ENCODE results near the gene FBXO36.

- TF ChIP-seq CREB1 (IDR thresholded peaks at IDR 0.05; ENCODE audit: low read depth) (no peak), EZH2 (IDR thresholded peaks at IDR 0.05; ENCODE audit: borderline replicate concordance, control insufficient read depth, low read depth, low read length) (no peak)
- TF ChIP-seq, protein P1, sequence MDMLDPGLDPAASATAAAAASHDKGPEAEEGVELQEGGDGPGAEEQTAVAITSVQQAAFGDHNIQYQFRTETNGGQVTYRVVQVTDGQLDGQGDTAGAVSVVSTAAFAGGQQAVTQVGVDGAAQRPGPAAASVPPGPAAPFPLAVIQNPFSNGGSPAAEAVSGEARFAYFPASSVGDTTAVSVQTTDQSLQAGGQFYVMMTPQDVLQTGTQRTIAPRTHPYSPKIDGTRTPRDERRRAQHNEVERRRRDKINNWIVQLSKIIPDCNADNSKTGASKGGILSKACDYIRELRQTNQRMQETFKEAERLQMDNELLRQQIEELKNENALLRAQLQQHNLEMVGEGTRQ (IDR thresholded peaks at IDR 0.05; ENCODE audit: borderline replicate concordance, low read depth, low read length), result no peak
- TF ChIP-seq, protein P2, sequence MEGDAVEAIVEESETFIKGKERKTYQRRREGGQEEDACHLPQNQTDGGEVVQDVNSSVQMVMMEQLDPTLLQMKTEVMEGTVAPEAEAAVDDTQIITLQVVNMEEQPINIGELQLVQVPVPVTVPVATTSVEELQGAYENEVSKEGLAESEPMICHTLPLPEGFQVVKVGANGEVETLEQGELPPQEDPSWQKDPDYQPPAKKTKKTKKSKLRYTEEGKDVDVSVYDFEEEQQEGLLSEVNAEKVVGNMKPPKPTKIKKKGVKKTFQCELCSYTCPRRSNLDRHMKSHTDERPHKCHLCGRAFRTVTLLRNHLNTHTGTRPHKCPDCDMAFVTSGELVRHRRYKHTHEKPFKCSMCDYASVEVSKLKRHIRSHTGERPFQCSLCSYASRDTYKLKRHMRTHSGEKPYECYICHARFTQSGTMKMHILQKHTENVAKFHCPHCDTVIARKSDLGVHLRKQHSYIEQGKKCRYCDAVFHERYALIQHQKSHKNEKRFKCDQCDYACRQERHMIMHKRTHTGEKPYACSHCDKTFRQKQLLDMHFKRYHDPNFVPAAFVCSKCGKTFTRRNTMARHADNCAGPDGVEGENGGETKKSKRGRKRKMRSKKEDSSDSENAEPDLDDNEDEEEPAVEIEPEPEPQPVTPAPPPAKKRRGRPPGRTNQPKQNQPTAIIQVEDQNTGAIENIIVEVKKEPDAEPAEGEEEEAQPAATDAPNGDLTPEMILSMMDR (IDR thresholded peaks at IDR 0.05 in 2 of 3, conservative IDR thresholded peaks at IDR 0.05 in 1 of 3; ENCODE audit: control insufficient read depth in 2 of 3, extremely low read depth in 1 of 3, insufficient read depth in 1 of 3, low read depth in 3 of 3, low read length in 3 of 3), result no peak
Measured at GRCh38 chr2:229956491-229956890, 34.2 kb downstream of the FBXO36 start.

All from GM12878 (cell line).